GM19455 (cell line): Measurements from ENCODE around the gene GINS3.

Experiments used
- ATAC-seq: cut with Tn5 transposase; IDR thresholded peaks from one replicate; pipeline ENCODE4 v1.9.1; 2021; ENCODE audit not compliant: unreplicated experiment

The GINS3 gene

DNA sequence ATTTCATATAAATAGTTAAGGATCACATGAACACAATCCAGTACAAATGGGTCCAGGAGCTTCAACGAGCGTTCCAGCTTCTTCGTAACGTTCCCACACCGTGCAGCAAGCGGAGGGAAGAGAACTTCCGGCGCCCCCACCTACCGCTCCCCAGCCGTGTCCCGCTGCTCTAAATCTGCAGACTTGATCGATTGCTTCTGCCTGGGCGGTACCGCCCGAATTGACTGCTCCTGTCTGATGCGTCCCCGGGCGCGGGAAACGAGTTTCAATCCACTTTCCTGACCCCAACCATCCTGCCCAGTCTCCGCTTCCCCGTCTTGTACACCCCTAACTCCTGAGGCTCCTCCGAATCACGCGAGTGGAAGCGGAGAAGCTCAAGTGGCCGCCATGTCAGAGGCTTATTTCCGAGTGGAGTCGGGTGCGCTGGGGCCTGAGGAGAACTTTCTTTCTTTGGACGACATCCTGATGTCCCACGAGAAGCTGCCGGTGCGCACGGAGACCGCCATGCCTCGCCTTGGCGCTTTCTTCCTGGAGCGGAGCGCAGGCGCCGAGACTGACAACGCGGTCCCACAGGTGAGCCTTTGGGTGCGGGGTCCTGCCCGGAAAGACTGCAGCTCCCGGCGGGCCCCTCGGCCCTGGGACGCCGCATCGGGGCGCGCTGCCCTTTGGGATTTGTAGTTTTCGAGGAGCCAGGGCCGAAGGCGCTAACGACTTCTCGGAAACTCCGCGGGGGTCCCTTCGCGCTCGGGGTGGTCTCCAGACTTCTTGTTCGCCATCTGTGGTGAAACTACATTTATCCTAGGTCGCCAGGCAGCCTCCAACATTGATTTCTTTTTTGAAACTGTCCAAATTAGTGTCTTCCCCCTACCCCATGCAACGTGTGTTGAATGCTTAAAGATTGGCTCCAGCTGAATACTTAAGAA, at the start of gene GINS3:
GINS3 (plus strand) TSS at position 257 of the 923 bp plus-strand sequence; CDS start at position 388, 131 bp downstream.
- peak; percentile 90 for ATAC-seq

GRCh38 chr16:58343562-58343961, 48.7 kb upstream of the GINS3 start:
- ATAC-seq = no peak

DNA sequence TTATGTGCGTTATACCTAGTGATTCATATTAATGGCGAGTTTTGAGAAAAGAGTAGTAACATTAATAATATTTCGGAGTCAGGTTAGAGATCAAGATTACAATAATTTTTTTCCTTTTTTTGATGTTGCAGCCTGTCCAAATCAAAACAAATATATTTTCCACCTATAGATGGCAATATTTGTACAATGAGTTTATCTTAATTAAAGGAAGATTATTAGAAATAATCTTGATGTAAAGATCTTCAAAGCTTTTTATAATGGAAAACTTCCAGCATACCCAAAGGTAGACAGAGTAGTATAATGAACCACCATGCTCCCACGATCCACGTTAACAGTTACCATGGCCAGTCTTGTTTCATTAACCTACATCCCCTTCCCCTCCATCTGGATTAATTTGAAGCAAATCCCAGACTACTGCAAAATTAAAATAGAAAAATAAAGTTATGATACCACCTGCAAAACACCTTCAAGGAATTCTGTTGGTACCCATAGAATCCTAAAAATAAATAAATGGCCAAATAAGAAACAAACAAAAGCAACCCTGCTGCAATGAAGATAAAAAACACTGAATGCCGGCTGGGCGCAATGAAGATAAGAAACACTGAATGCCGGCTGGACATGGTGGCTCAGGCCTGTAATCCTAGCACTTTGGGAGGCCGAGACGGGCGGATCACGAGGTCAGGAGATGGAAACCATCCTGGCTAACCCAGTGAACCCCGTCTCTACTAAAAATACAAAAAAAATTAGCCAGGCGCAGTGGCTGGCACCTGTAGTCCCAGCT, 46.5 kb upstream of the GINS3 start:
- no peak for ATAC-seq

- ATAC-seq = no peak
Measured at GRCh38 chr16:58346831-58347371, 45.4 kb upstream of the GINS3 start.

DNA sequence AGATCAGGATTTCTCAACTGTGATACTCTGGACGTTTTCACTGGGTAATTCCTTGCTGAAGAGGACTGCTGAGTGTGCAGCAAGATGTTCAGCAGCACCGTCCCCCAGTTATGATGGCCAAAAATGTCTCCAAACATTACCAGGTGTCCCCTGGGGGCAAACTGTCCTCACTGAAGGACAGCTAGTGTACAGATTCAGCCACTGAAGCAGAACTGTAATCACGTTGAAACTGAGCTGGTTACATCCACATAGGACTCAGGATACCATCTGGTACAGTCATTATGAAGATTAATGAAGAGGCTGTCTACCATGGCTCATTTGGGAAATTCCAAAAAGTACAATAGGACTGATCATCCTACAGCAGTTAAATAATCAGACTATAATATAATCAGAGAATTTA, 43.3 kb upstream of the GINS3 start:
- ATAC-seq = no peak

DNA sequence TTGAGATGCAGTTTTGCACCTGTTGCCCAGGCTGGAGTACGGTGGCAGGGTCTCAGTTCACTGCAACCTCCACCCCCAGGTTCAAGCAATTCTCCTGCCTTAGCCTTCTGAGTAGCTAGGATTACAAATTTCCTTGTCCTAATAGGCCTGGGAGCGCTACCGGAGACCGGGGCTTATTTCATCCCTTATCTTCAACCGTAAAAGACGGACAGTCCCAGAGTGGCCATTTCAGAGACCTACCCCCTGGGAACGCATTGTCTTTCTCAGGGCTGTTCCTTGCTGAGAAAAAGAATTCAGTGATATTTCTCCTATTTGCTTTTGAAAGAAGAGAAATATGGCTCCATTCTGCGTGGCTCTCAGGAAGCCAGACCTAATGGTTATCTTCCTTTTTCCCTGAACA, 39.6 kb upstream of the GINS3 start:
- ATAC-seq = no peak

DNA sequence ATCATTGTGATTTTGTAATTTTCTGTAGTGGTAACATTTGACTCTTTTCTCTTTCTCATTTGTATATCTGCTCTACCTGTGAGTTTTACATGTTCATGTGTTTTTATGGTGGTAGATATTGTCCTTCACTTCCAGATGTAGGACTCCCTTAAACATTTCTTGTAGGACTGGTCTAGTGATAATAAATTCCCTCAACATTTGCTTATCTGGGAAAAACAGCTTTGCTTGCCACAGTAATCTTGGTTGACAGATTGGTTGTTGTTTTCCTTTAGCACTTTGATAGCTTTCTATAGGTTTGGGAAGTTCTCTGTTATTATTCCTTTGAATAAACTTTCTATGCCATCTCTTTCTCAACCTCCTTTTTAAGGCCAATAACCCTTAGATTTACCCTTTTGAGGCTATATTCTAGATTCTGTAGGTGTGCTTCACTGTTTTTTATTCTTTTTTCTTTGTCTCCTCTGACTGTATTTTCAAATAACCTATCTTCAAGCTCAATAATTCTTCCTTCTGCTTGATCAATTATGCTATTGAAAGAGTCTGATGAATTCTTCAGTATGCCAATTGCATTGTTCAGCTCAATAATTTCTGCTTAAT, 32.1 kb upstream of the GINS3 start:
- no peak for ATAC-seq

DNA sequence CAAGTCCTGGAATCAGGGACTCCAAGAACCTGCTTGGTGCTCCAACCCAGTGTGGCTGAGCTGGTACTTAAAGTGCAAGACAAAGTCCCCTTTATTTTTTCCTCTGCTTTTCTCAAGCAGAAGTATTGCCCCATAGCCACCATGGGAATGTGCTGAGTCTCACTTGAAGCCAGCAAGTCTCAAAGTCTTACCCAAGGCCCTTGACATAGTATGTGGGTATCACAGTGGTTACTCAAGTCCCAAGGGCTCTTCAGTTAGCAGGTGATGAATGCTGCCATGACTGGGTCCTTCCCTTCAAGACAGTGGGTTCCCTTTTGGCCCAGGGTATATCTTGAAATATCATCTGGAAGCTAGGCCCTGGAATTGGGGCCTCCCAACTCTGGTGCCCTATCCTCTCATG, 30.5 kb upstream of the GINS3 start:
- no peak for ATAC-seq

DNA sequence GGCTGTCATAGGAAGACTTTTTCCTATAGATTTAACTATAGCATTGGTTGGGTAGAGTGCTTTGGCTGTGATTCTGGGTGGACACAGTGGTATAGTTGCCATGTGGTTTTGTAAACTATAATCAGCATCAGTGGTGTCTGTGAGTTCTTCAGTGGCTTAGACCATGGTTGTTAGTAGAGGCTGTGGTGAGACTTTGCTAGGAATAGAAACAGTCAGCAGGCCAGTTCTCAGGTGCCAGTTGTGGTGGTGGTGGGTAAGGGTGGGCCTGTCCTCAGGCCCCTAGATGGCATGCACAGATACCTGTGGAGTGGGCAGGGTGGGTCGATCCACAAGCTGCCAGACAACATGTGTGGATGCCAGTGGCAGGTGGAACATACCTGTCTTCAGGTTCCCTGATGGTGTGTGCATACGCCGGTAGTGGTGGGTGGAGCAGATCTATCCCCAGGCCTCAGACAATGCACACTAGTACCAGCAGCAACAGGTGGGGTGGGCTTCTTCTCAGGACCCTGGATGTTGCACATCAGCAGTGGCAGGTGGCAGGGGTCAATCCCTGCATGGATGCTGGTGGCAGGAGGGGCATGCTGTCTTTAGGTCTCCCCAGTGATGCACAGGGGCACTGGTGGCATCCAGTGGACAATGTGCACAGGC, 28.4 kb upstream of the GINS3 start:
- ATAC-seq = no peak

- ATAC-seq = no peak
Measured at GRCh38 chr16:58365623-58366022, 26.6 kb upstream of the GINS3 start.

DNA sequence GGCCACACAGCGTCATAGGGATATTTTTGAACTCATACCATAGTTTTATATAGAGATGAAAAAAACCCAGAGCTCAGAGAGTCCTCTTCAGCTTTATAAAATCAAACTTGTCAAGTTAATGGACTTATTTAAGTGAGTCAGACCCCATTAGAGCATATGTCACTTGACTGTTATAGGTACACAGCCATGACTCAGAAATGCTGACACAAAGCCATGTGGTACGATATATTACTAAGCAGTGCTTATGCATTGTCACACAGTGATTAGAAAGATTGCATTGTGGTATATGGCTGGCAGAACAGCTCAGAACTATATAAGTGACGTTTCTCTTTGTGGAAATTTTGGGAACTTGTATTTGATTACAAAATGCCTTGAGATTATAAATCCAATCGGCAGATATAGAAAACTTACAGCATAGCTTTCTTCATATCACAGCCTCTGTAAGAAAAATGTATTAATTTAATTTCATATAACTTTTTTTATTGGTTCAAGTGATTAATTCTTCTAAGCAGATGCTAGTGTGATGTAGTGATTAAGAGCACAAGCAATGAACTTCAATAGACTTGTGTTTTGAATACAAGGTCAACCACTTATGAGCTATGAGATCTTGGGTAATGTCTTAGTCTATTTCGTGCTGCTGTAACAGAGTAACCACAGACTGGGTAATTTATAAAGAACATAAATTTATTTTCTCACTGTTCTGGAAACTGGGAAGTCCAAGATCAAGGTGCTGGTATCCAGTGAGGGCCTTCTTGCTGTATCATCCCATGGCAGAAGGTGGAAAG, 25.8 kb upstream of the GINS3 start:
- no peak for ATAC-seq

GRCh38 chr16:58367252-58367651, 25.0 kb upstream of the GINS3 start:
- no peak for ATAC-seq

DNA sequence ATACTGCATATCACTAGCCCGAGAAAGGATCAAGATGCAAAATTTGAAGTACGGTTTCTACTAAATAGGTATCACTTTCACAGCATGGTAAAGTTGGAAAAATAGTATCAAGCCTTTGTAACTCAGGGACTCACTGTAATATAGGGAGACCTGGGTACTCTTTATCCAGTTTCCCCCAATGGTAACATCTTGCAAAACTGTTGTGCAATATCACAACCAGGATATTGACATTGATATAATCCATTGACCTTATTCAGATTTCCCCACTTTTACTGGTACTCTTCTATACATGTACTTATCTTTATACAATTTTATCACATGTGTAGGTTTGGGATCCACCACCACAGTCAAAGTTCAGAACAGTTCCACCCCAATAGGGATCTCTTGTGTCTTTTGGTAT, 20.4 kb upstream of the GINS3 start:
- no peak for ATAC-seq

DNA sequence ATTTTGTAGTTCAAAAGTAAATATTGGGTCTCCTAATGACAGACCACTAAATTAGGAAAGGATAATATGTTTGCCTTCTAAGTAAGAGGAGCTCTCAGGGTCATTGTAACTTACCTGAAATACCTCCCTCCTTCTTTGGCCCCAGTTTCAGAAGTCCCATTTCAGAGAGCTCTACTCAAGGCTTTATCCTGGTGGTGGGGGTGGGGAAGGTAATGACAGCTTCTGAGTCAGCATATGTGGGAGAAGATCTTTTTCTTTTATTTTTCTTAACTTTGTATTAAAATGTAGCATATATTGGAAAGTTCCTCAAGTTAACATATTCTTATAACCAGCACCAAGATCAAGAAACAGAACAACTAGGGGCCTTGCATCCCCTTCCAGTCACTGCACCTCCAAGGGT, 16.9 kb upstream of the GINS3 start:
- no peak for ATAC-seq

- no peak for ATAC-seq
Measured at GRCh38 chr16:58377932-58378331, 14.3 kb upstream of the GINS3 start.

GRCh38 chr16:58378401-58378800, 13.9 kb upstream of the GINS3 start:
- ATAC-seq = no peak

- ATAC-seq = no peak
Measured at GRCh38 chr16:58379736-58380135, 12.5 kb upstream of the GINS3 start.

DNA sequence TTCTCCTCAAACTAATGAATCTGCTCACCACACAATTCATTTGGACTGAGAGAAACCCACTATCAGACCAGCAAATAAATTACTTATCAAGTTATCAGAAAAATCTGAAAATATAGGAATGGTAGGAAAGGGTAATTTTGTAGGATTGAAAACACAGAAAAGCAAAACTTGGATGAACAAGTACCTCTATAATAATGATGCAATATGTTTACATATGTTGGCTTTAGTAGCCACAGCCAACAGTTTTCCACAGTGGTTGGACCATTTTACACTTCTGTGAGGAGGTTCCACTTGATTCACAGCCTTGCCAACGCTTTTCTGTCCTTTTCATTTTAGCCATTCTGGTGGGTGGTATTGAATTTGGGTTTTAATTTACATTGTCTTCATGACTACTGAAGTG, 10.6 kb upstream of the GINS3 start:
- ATAC-seq = no peak

DNA sequence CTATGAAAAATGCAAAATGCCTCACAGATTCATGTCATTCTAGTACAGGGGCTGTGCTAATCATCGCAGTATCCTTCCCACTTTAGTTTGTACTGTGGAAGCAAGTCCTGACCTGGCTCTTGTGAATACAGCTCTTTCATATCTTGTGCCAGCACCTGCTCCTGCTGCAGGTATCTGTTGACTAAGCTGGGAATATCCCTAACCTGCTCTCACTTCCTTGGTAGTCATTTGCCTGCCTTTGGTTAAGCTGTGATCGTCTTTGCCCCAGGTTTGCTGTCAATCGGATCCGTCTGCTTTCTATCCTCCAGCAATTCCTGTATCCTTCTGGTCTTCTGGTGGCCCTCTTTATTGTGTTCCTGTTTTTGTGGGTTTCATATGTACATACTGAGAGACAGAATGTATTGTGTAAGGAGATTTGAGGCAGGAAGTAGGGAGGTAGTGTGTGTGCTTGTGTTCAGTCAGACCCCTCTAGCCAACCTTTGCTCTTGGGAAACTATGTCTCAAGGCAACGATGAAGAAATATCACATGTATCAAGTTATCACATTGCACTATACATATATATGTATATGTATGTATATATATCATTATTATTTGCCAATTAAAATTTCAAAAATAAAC, 7.7 kb upstream of the GINS3 start:
- no peak for ATAC-seq
